ENCODE results near the gene SMIM21. TPM values are rescaled to one million over a fixed set of nuclear protein-coding genes. Genes with fewer than 3 reads are reported as not detected.

Gene SMIM21
- total and polyA plus RNA-seq, 2 of the 8 experiments (the other 6 are each of a cell fraction or from before 2014, with no cell fraction given), result not detected

DNA sequence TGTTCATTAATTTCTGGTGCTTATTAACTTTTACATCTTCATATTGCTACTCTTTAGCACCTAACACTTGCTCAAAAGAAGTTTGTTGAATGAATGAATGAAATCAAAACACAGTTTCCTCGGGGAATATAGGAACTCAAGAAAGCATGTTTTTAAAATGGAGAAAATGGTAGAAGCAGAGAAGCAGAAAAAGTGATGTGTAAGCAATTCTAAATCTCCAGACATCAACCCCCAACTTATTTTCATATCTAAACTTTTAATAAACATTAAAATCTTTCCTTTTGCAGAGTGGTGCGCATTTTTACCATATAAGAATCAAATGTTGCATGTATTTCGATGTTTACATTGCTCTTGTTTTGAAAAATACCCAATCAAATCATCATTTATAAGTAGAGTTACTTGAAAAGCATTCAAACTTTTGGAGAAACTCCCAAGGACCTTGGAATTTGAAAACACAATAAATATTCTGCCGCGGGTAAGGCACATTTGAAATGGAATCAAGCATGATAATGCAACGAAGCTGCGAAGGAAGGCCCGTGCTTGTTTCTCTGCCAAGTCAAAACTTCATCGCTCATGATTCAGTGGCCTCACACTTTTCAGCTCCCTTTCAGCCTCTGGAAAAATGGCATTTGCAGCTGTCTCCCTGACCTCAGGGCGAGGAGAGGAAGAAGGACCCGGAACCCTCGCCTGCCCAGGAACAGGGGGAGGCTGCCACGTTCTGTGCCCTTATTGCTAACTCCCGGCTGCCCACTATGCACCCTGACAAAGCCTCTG is 26.7 kb upstream of the SMIM21 start:
- Histone ChIP-seq H3K36me3 (ENCODE audit: control insufficient read depth in 2 of 4, insufficient read depth in 4 of 4, low read length in 3 of 4) (no peaks in the 10 kb centered on the region), H3K18ac (ENCODE audit: extremely low read depth, low read length) (no peak overlapping the region; the same call in 1 of the 2 replicates), H3K27me3 (replicated peaks in 1 of 4; ENCODE audit: control insufficient read depth in 3 of 4, extremely low read depth in 1 of 4, insufficient read depth in 3 of 4, low read length in 3 of 4) (peaks cover 8 to 34% (median 28%) of the 10 kb centered on the region in 4 experiments), H2BK12ac (ENCODE audit: low read depth, low read length) (no peak overlapping the region), H3K27ac (ENCODE audit: low read depth, low read length) (no peak overlapping the region), H3K23me2 (ENCODE audit: low read depth, low read length) (peaks cover 4% of the 10 kb centered on the region; the same call in 1 of the 2 replicates), H2AK5ac (ENCODE audit: low read depth, low read length) (no peak overlapping the region), H2BK120ac (replicated peaks; ENCODE audit: low read depth, low read length) (no peak overlapping the region), H2BK5ac (ENCODE audit: low read depth, low read length) (no peak overlapping the region), H4K8ac (ENCODE audit: extremely low read depth, insufficient read depth, low read length) (no peak overlapping the region), H4K20me1 (replicated peaks in 1 of 2; ENCODE audit: control insufficient read depth in 1 of 2, insufficient read depth in 2 of 2, low read length in 2 of 2) (no peaks in the 10 kb centered on the region), H3K9ac (replicated peaks in 1 of 4; ENCODE audit: extremely low read depth in 1 of 4, low read depth in 3 of 4, low read length in 3 of 4) (no peak overlapping the region), H3K23ac (ENCODE audit: insufficient read length) (no peak overlapping the region), H3K4me3 (ENCODE audit: extremely low read depth in 1 of 4, insufficient read depth in 2 of 4, low read depth in 3 of 4, low read length in 4 of 4) (no peak overlapping the region), H3K4ac (replicated peaks; ENCODE audit: insufficient read length, low read depth, low read length) (no peak overlapping the region), H3K9me3 (ENCODE audit: insufficient read depth in 2 of 2, low read depth in 1 of 2, low read length in 1 of 2) (no peaks in the 10 kb centered on the region; a peak in 1 of 4 replicates), H4K5ac (ENCODE audit: insufficient read length, low read depth, low read length) (no peak overlapping the region), H4K91ac (replicated peaks; ENCODE audit: insufficient read length, low read length) (no peak overlapping the region), H2BK15ac (ENCODE audit: low read length) (no peak overlapping the region), H3K4me2 (ENCODE audit: insufficient read depth in 1 of 2, low read depth in 2 of 2, low read length in 2 of 2) (no peak overlapping the region; a peak in 1 of 4 replicates), H2AFZ (ENCODE audit: low read length) (no peak overlapping the region), H3K56ac (replicated peaks; ENCODE audit: insufficient read length, low read depth, low read length) (no peak overlapping the region), H3K79me1 (ENCODE audit: low read depth, low read length) (no peaks in the 10 kb centered on the region), H3K79me2 (ENCODE audit: control insufficient read depth in 1 of 2, insufficient read depth in 2 of 2, low read length in 2 of 2) (no peaks in the 10 kb centered on the region), H3K4me1 (replicated peaks in 1 of 4; ENCODE audit: control insufficient read depth in 3 of 4, insufficient read depth in 4 of 4, low read length in 3 of 4) (peaks cover 0 to 9% (median 3%) of the 10 kb centered on the region in 4 experiments; a peak in 3 of 7 replicates), H2BK20ac (ENCODE audit: low read length) (no peak overlapping the region), H3K14ac (ENCODE audit: insufficient read length) (no peak overlapping the region)
- no peak for FAIRE-seq
- POLR2A ChIA-PET (ENCODE audit: partially characterized antibody), result no interaction called here
- CTCF ChIA-PET (ENCODE audit: partially characterized antibody), result no interaction called here
- TF ChIP-seq RXRA (IDR thresholded peaks at IDR 0.05; ENCODE audit: insufficient read depth, low read depth, low read length) (no peak), CREB1 (IDR thresholded peaks at IDR 0.05) (no peak), TAF1 (IDR thresholded peaks at IDR 0.05; ENCODE audit: low read depth, low read length) (no peak), SAP30 (IDR thresholded peaks at IDR 0.05; ENCODE audit: insufficient read depth, insufficient replicate concordance, low read length) (no peak), SIN3A (conservative IDR thresholded peaks at IDR 0.05 in 1 of 2, IDR thresholded peaks at IDR 0.05 in 1 of 2; ENCODE audit: low read depth in 1 of 2, low read length in 2 of 2) (no peak), POU5F1 (IDR thresholded peaks at IDR 0.05; ENCODE audit: low read depth, low read length) (no peak), CBX8 (IDR thresholded peaks at IDR 0.05; ENCODE audit: borderline replicate concordance, low read depth, low read length) (no peak), KDM1A (IDR thresholded peaks at IDR 0.05; ENCODE audit: borderline replicate concordance, low read length) (no peak)
- DNase-seq (ENCODE audit: low read depth in 1 of 2, low spot score in 2 of 2), result no peak
- 87% methylated on average over 14 of the region's 14 CpGs; no CpG with 5 or more reads in 1 of the 2 experiments for WGBS, 2 experiments (ENCODE audit: extremely low coverage in 1 of 2, insufficient coverage in 1 of 2, insufficient read length in 1 of 2, insufficient replicate concordance in 2 of 2, low coverage in 1 of 2, low lambda C conversion rate in 2 of 2, missing lambda C conversion rate in 1 of 2)
